Measurements from ENCODE around the gene SNAPIN.
A peak's percentile ranks its signal among the peaks of the same experiment; 100 is the strongest.

SNAPIN gene

DNA sequence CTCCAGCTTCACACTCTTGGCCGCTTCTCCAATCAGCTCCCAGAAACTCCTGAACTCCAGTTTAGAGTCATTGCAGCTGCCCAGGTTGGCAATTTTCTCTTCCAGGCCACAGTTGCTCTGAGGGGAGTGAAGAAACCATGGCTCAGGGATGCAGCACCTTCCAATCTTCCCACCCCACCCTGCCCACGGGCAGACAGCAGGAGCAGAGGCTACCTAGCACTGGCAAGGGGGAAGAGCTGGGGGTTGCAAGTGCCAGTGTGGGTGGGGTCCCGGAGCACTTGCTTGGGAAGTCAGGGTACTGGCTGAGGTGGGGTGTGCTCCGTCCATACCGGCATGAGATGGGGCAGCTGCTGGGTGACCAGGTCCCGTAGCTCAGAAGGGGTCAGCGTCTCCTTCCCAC lies 43.6 kb upstream of the SNAPIN start:
- Histone ChIP-seq H3K27me3 (replicated peaks; ENCODE audit: control insufficient read depth, insufficient read depth, low read length) (no peaks in the 10 kb centered on the region), H3K4me3 (ENCODE audit: low read length) (no peak overlapping the region), H3K4me1 (ENCODE audit: control insufficient read depth, insufficient read depth, low read length) (peaks cover 43% of the 10 kb centered on the region), H3K36me3 (ENCODE audit: control insufficient read depth, insufficient read depth, low read length, severe bottlenecking) (peaks cover 16% of the 10 kb centered on the region), H3K9me3 (ENCODE audit: control insufficient read depth, low read length) (no peaks in the 10 kb centered on the region), H3K9ac (ENCODE audit: low read length) (no peak overlapping the region)
- no peak for DNase-seq (ENCODE audit: low read depth)

DNA sequence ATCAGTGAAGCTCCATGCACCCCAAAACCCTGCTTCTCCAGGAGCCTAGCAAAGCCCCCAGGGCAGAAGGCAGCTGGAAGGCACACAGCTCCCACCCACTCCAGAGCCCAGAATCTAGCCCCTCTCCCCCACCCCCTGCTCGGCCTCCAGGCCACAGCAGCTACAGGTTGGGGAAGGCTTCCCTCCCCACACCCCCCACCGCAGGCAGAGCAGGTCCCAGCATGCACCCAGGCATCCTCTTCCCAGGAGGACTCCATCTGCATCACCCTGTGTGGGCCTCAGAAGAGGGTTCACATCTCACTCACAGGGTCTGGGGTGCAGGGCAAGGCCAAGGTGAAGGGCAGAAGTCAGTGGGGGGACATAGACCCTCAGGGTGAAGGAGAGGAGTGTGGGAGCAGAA lies 43.1 kb upstream of the SNAPIN start:
- Histone ChIP-seq H3K27me3 (replicated peaks; ENCODE audit: control insufficient read depth, insufficient read depth, low read length) (no peaks in the 10 kb centered on the region), H3K9me3 (ENCODE audit: control insufficient read depth, low read length) (no peaks in the 10 kb centered on the region), H3K9ac (ENCODE audit: low read length) (no peak overlapping the region), H3K36me3 (ENCODE audit: control insufficient read depth, insufficient read depth, low read length, severe bottlenecking) (peaks cover 21% of the 10 kb centered on the region), H3K4me1 (ENCODE audit: control insufficient read depth, insufficient read depth, low read length) (peaks cover 38% of the 10 kb centered on the region), H3K4me3 (ENCODE audit: low read length) (no peak overlapping the region)
- no peak for DNase-seq (ENCODE audit: low read depth)

DNA sequence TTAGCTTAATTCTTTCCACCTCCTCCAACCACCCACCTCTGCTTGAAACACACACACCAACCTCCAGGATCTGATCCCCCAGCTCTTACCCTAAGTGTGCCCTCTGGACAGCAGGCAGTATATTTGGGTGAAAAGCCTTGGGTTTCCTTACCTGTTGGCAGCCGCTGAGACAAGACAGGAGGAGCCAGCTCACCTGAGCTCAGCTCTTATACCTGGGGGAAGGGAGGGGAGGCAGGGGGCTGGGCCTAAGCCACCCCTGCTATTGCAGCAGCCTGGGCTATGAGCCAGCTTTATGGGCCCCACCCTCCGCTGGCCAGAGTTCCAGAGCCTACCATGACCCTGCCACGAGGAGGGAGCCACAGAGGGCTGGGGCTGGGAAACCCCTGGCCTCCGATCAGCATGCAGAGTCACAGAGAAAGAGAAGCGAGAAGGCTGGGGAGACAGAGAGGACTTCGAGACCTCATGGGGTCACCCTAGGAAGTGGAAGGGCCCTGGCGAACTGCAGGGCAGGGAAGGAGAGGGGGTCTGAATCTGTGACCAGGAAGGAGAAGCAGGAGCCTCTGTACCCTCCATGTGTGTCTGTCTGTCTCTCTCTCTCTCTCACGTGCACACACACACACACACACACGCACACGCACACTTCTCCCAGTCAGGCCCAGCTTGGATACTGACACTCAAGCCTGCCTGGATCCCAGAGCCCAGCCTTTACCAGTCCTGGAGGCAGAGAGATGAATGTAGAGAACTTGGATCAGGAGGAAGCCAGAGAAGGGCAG lies 42.2 kb upstream of the SNAPIN start, which contains the start of gene S100A14:
S100A14 (minus strand) TSS at position 182 of the 773 bp plus-strand sequence. CDS start 467 bp downstream, outside the sequence.
- Histone ChIP-seq H3K9me3 (ENCODE audit: control insufficient read depth, low read length) (no peaks in the 10 kb centered on the region), H3K4me1 (ENCODE audit: control insufficient read depth, insufficient read depth, low read length) (peaks cover 32% of the 10 kb centered on the region), H3K4me3 (ENCODE audit: low read length) (no peak within 1 kb of the TSS), H3K36me3 (ENCODE audit: control insufficient read depth, insufficient read depth, low read length, severe bottlenecking) (peaks cover 26% of the 10 kb centered on the region), H3K27me3 (replicated peaks; ENCODE audit: control insufficient read depth, insufficient read depth, low read length) (no peaks in the 10 kb centered on the region), H3K9ac (ENCODE audit: low read length) (peak within 1 kb of the TSS; percentile 52)
- no peak for DNase-seq (ENCODE audit: low read depth)

DNA sequence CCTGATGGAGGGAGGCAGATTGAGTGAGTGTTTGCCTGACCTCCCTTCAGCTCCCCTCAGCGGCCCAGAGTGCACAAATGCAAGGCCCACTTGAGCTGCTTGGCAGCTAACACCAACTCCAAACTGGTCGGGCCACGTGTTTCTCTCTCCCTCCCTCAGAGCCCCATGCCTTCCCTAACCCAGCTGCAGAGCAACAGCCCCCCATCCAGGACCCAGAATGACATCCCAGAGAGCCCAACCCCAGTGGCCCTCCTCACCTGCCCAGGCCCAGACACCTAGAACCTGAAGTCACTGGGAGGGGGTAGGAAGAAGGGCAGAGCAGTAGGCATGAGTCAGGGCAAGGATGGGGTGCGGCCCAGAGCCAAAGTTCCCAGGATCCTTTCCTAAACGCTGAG lies 41.6 kb upstream of the SNAPIN start:
- Histone ChIP-seq H3K36me3 (ENCODE audit: control insufficient read depth, insufficient read depth, low read length, severe bottlenecking) (peaks cover 26% of the 10 kb centered on the region), H3K4me3 (ENCODE audit: low read length) (no peak overlapping the region), H3K9ac (ENCODE audit: low read length) (peak overlapping the region; percentile 52), H3K9me3 (ENCODE audit: control insufficient read depth, low read length) (no peaks in the 10 kb centered on the region), H3K4me1 (ENCODE audit: control insufficient read depth, insufficient read depth, low read length) (peaks cover 27% of the 10 kb centered on the region), H3K27me3 (replicated peaks; ENCODE audit: control insufficient read depth, insufficient read depth, low read length) (no peaks in the 10 kb centered on the region)
- DNase-seq (ENCODE audit: low read depth): no peak

DNA sequence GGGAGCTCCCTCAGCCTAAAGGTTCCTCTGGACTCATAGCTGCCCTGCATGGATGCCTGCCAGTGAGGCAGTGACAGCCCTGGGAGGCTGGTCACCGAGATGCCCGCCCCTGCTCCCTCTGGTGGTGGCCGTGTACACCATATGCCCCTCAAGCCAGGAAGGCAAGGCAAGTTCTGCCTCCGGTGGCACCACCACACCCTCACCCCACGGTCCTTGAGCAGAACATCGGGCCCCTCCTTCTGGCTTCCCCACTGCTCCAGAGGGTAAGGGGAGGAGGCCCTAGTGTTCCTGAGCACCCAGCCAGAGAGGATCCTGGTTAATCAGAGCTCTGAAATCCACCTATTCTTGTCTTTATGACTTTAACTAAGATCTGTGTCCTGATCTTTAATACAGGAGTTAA lies 40.8 kb upstream of the SNAPIN start:
- no peak for DNase-seq (ENCODE audit: low read depth)
- Histone ChIP-seq H3K4me1 (ENCODE audit: control insufficient read depth, insufficient read depth, low read length) (peaks cover 32% of the 10 kb centered on the region), H3K9ac (ENCODE audit: low read length) (peak overlapping the region; percentile 56), H3K27me3 (replicated peaks; ENCODE audit: control insufficient read depth, insufficient read depth, low read length) (no peaks in the 10 kb centered on the region), H3K9me3 (ENCODE audit: control insufficient read depth, low read length) (no peaks in the 10 kb centered on the region), H3K36me3 (ENCODE audit: control insufficient read depth, insufficient read depth, low read length, severe bottlenecking) (peaks cover 34% of the 10 kb centered on the region), H3K4me3 (ENCODE audit: low read length) (no peak overlapping the region)

DNA sequence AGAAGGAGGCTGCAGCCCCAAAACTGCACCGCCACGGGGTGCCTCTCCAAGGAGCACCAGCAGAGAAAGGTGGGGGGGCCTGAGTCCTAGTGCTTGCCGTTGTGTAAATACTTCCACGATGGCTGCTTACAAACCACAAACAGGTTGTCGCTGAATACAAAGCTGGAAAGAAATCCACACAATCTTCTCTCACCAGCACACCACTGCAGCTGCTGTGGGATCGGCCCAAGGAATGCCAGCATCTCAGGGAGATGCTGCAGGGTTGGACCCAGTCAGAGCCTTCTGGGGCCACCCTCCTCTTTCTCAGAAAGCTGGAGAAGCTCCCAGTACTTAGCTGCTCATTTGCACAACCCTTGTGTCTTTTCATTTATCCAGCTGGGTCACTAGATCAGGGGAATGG lies 39.3 kb upstream of the SNAPIN start:
- no peak overlapping the region for H3K4me3 ChIP-seq (ENCODE audit: low read length)
- no peaks in the 10 kb centered on the region for H3K27me3 ChIP-seq (replicated peaks; ENCODE audit: control insufficient read depth, insufficient read depth, low read length)
- peaks cover 40% of the 10 kb centered on the region for H3K36me3 ChIP-seq (ENCODE audit: control insufficient read depth, insufficient read depth, low read length, severe bottlenecking)
- H3K9ac ChIP-seq (ENCODE audit: low read length): no peak overlapping the region
- H3K9me3 ChIP-seq (ENCODE audit: control insufficient read depth, low read length): no peaks in the 10 kb centered on the region
- DNase-seq (ENCODE audit: low read depth): no peak
- peaks cover 37% of the 10 kb centered on the region for H3K4me1 ChIP-seq (ENCODE audit: control insufficient read depth, insufficient read depth, low read length)

DNA sequence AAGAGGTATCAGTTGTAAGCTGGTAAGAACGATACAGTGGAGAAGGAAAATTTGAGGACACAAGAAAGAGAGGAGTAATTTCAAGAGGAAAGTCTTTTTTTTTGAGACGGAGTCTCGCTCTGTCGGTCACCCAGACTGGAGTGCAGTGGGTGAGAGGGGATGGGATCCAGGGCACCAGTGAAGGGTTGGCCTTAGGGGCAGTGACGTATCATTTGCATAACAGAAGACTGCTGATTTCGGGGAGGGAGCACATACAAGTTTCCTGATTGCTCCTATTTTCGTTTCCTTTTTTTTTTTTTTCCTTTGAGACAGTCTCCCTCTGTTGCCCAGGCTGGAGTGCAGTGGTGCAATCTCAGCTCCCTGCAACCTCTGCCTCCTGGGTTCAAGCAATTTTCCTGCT lies 35.4 kb upstream of the SNAPIN start:
- Histone ChIP-seq H3K27me3 (replicated peaks; ENCODE audit: control insufficient read depth, insufficient read depth, low read length) (no peaks in the 10 kb centered on the region), H3K4me1 (ENCODE audit: control insufficient read depth, insufficient read depth, low read length) (peaks cover 52% of the 10 kb centered on the region), H3K4me3 (ENCODE audit: low read length) (no peak overlapping the region), H3K9ac (ENCODE audit: low read length) (peak overlapping the region; percentile 59), H3K36me3 (ENCODE audit: control insufficient read depth, insufficient read depth, low read length, severe bottlenecking) (peaks cover 48% of the 10 kb centered on the region), H3K9me3 (ENCODE audit: control insufficient read depth, low read length) (no peaks in the 10 kb centered on the region)
- no peak for DNase-seq (ENCODE audit: low read depth)

DNA sequence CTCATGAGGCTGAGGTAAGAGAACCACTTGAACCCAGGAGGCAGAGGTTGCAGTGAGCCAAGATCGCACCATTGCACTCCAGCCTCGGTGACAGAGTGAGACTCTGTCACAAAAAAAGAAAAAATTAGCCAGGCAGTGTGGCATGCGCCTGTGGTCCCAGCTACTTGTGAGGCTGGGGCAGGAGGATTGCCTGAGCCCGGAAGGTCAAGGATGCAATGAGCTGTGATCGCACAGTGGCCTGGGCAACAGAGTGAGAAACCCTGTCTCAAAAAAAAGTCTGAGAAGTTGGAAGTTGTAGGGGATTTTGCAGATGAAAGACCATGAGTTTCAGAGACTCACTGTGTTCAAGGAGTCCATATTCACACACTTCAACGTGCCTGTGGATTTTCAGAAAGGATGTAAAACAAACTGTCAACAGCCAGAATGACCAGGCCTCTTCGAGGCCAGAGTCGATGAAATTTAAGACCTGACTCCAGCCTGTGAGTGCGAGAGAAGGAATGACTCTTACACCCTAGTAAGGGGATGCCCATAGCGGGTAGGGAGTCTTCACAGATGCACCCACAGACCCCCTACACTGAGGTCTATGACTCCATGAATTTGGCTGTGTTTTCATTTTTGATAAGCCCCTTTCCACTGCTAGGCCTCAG lies 33.4 kb upstream of the SNAPIN start:
- H3K9me3 ChIP-seq (ENCODE audit: control insufficient read depth, low read length): no peaks in the 10 kb centered on the region
- H3K9ac ChIP-seq (ENCODE audit: low read length): peak overlapping the region; percentile 34
- H3K36me3 ChIP-seq (ENCODE audit: control insufficient read depth, insufficient read depth, low read length, severe bottlenecking): peaks cover 30% of the 10 kb centered on the region
- no peak for DNase-seq (ENCODE audit: low read depth)
- peaks cover 63% of the 10 kb centered on the region for H3K4me1 ChIP-seq (ENCODE audit: control insufficient read depth, insufficient read depth, low read length)
- H3K27me3 ChIP-seq (replicated peaks; ENCODE audit: control insufficient read depth, insufficient read depth, low read length): no peaks in the 10 kb centered on the region
- H3K4me3 ChIP-seq (ENCODE audit: low read length): peak overlapping the region; percentile 86

DNA sequence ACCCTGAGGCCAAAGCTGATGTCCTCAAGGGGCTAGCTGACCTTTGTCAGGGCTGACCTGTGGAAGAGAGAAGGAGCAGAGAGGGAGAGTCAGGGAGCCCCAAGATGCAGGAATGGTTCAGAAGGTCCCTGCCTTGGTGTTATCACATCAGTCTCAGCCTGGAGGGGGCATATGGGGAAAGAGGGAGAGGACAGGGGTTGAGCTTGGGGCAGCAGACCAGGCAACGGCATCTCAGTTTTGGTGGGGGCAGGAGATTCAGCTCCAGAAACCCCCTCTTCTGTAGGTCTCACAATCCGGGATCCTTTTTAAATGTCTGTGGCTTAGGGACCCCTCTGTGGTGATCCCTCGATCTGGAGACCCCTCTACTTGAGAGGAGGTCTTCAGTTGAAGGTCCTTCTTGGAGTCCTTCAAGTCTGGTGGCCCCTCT lies 32.0 kb upstream of the SNAPIN start:
- Histone ChIP-seq H3K27me3 (replicated peaks; ENCODE audit: control insufficient read depth, insufficient read depth, low read length) (no peaks in the 10 kb centered on the region), H3K36me3 (ENCODE audit: control insufficient read depth, insufficient read depth, low read length, severe bottlenecking) (peaks cover 22% of the 10 kb centered on the region), H3K9me3 (ENCODE audit: control insufficient read depth, low read length) (no peaks in the 10 kb centered on the region), H3K4me1 (ENCODE audit: control insufficient read depth, insufficient read depth, low read length) (peaks cover 77% of the 10 kb centered on the region), H3K9ac (ENCODE audit: low read length) (peak overlapping the region; percentile 95), H3K4me3 (ENCODE audit: low read length) (peak overlapping the region; percentile 86)
- DNase-seq (ENCODE audit: low read depth): no peak

DNA sequence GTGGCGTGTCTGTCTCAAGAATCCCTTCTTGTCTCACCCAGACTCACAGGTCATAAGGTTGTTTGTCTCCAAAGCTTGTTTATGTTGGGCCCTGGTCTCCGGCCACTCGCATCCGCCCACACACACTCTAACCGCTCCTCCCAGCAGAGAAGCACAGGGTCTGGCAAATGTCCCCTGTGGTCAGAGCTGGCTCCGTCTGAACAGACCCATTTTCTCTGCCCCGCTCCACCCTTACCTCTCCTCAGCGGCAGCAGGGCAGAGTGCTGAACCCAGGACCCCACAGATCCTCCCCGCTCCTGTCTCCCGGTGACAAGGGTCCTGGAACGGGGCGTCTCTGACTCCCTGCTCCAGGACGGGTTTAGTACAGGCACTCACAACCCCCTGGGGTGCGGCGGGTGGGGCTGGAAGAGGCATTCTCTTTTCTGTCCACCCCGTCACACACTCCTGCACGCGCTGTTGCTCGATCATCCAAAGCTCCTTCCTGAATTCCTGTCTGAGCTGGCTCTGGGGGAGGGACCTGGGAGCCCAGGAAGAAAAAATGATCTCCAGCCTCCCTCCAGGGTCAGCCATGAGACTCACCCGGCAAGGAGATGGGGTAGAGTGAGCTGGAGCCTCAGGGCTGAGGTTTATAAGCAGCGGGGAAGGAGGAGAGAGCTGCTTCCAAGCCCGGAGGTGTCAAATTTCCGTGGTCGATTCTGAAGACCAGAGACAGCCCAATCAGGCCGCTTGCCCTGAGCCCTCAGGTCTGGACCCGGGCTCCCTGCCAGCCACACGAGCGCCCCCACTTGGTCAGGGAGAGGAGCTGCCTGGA lies 31.4 kb upstream of the SNAPIN start, which contains the start of gene S100A13:
S100A13 (minus strand) TSS at position 602 of the 811 bp plus-strand sequence. CDS start 1,033 bp downstream, outside the sequence.
- Histone ChIP-seq H3K9me3 (ENCODE audit: control insufficient read depth, low read length) (no peaks in the 10 kb centered on the region), H3K4me1 (ENCODE audit: control insufficient read depth, insufficient read depth, low read length) (peaks cover 79% of the 10 kb centered on the region), H3K4me3 (ENCODE audit: low read length) (peak within 1 kb of the TSS; percentile 86), H3K36me3 (ENCODE audit: control insufficient read depth, insufficient read depth, low read length, severe bottlenecking) (peaks cover 20% of the 10 kb centered on the region), H3K27me3 (replicated peaks; ENCODE audit: control insufficient read depth, insufficient read depth, low read length) (no peaks in the 10 kb centered on the region), H3K9ac (ENCODE audit: low read length) (peak within 1 kb of the TSS; percentile 95)
- DNase-seq (ENCODE audit: low read depth): peak; percentile 94
